H1 (cell line): ENCODE measurements around the gene RHO. TPM values are rescaled to one million over a fixed set of nuclear protein-coding genes. Genes with fewer than 3 reads are reported as not detected.

ENCODE experiments used
- CTCF ChIA-PET: fragments of 300-600 bp; sonication (Branson Sonifier 250); formaldehyde crosslinking; loops from one replicate; lab custom pipeline; 2021; ENCODE audit not compliant: partially characterized antibody; lab: Charles Lee
- POLR2A ChIA-PET: fragments of 300-600 bp; sonication (Branson Sonifier 250); formaldehyde crosslinking; loops from one replicate; lab custom pipeline; 2021; ENCODE audit warnings: inconsistent platforms; ENCODE audit not compliant: partially characterized antibody; lab: Charles Lee
- DNase-seq, 2 experiments: peaks; one replicate each; pipeline versions ENCODE4 v3.0.0 to v3.0.0-alpha.2; 2010 to 2022; ENCODE audit warnings: low spot score in 2 of 2, low read depth in 1 of 2, mixed read lengths in 1 of 2
- FAIRE-seq: peaks from 2 replicates; lab custom pipeline; 2011; peaks lifted over from hg19 to GRCh38; lab: Jason Lieb, UNC
- H2AFZ ChIP-seq: 2 replicates; pipeline ENCODE4 v1.8.1; 2012; ENCODE audit warnings: low read length, inconsistent platforms
- H2AK5ac ChIP-seq: 2 replicates; pipeline ENCODE4 v1.6.1; 2013; ENCODE audit warnings: low read depth, low read length
- H2BK120ac ChIP-seq: replicated peaks from 2 replicates; pipeline ENCODE3; 2013; ENCODE audit warnings: low read depth, low read length, inconsistent platforms
- H2BK12ac ChIP-seq: 2 replicates; pipeline ENCODE4 v1.6.1; 2013; ENCODE audit warnings: low read depth, low read length
- H2BK15ac ChIP-seq: 2 replicates; pipeline ENCODE4 v1.6.1; 2013; ENCODE audit warnings: low read length
- H2BK20ac ChIP-seq: 2 replicates; pipeline ENCODE4 v1.6.1; 2013; ENCODE audit warnings: low read length
- H2BK5ac ChIP-seq: 2 replicates; pipeline ENCODE4 v1.6.1; 2013; ENCODE audit warnings: low read depth, low read length
- H3K14ac ChIP-seq: 2 replicates; pipeline ENCODE4 v1.6.1; 2013; ENCODE audit warnings: inconsistent platforms; ENCODE audit not compliant: insufficient read length
- H3K18ac ChIP-seq: 2 replicates; pipeline ENCODE4 v1.6.1; 2013; ENCODE audit warnings: low read length; ENCODE audit errors: extremely low read depth
- H3K23ac ChIP-seq: 2 replicates; pipeline ENCODE4 v1.6.1; 2013; ENCODE audit warnings: inconsistent platforms; ENCODE audit not compliant: insufficient read length
- H3K23me2 ChIP-seq: 2 replicates; pipeline ENCODE4 v1.6.1; 2013; ENCODE audit warnings: low read depth, low read length
- H3K27ac ChIP-seq: 2 replicates; pipeline ENCODE4 v1.6.1; 2011; ENCODE audit warnings: low read depth, low read length, inconsistent platforms
- H3K27me3 ChIP-seq, 4 experiments: replicated peaks in 1 of 4; 1 replicate in 1 of 4; 2 replicates in 3 of 4; pipeline versions ENCODE4 v1.6.1 to v1.8.1; 2011 to 2013; ENCODE audit warnings: low read length in 3 of 4, mild to moderate bottlenecking in 3 of 4, inconsistent platforms in 2 of 4, mixed read lengths in 2 of 4, moderate library complexity in 1 of 4; ENCODE audit not compliant: control insufficient read depth in 3 of 4, insufficient read depth in 3 of 4; ENCODE audit errors: extremely low read depth in 1 of 4
- H3K36me3 ChIP-seq, 4 experiments: 2 replicates each; pipeline versions ENCODE4 v1.6.1 to v1.8.1; 2011 to 2013; ENCODE audit warnings: mild to moderate bottlenecking in 4 of 4, low read length in 3 of 4, moderate library complexity in 2 of 4, control low read depth in 1 of 4, inconsistent platforms in 1 of 4; ENCODE audit not compliant: insufficient read depth in 4 of 4, control insufficient read depth in 2 of 4
- H3K4ac ChIP-seq: replicated peaks from 2 replicates; pipeline ENCODE3; 2013; ENCODE audit warnings: low read length, low read depth, mixed read lengths, inconsistent platforms; ENCODE audit not compliant: insufficient read length
- H3K4me1 ChIP-seq, 4 experiments: replicated peaks in 1 of 4; 1 replicate in 1 of 4; 2 replicates in 3 of 4; pipeline versions ENCODE4 v1.6.1 to v1.8.1; 2011 to 2013; ENCODE audit warnings: low read length in 3 of 4, inconsistent platforms in 2 of 4, mixed read lengths in 1 of 4; ENCODE audit not compliant: insufficient read depth in 4 of 4, control insufficient read depth in 3 of 4
- H3K4me2 ChIP-seq, 2 experiments: 2 replicates each; pipeline versions ENCODE4 v1.6.1 to v1.8.1; 2011 to 2013; ENCODE audit warnings: low read depth in 2 of 2, low read length in 2 of 2, control low read depth in 1 of 2, inconsistent platforms in 1 of 2, mild to moderate bottlenecking in 1 of 2; ENCODE audit not compliant: insufficient read depth in 1 of 2
- H3K4me3 ChIP-seq, 4 experiments: fragments of 200-600, 300-600 bp in 1 of 4; sonication (generic), shearing (Covaris generic), sonication (Bioruptor Twin) in 1 of 4; 2 replicates each; pipeline versions ENCODE4 v1.5.1 to v1.8.1; 2011 to 2016; ENCODE audit warnings: low read length in 4 of 4, low read depth in 3 of 4, control low read depth in 2 of 4, inconsistent platforms in 2 of 4, mild to moderate bottlenecking in 2 of 4, mixed read lengths in 1 of 4, moderate library complexity in 1 of 4; ENCODE audit not compliant: insufficient read depth in 2 of 4; ENCODE audit errors: extremely low read depth in 1 of 4
- H3K56ac ChIP-seq: replicated peaks from 2 replicates; pipeline ENCODE3; 2013; ENCODE audit warnings: low read depth, mild to moderate bottlenecking, mixed read lengths, low read length, inconsistent platforms; ENCODE audit not compliant: insufficient read length
- H3K79me1 ChIP-seq: 2 replicates; pipeline ENCODE4 v1.6.1; 2013; ENCODE audit warnings: low read depth, low read length, control low read depth
- H3K79me2 ChIP-seq, 2 experiments: 2 replicates each; pipeline versions ENCODE4 v1.6.1 to v1.8.1; 2012 to 2013; ENCODE audit warnings: low read length in 2 of 2, mild to moderate bottlenecking in 2 of 2, inconsistent platforms in 1 of 2; ENCODE audit not compliant: insufficient read depth in 2 of 2, control insufficient read depth in 1 of 2
- H3K9ac ChIP-seq, 4 experiments: replicated peaks in 1 of 4; 1 replicate in 1 of 4; 2 replicates in 3 of 4; pipeline versions ENCODE4 v1.6.1 to v1.8.1; 2011 to 2013; ENCODE audit warnings: low read depth in 3 of 4, low read length in 3 of 4, control low read depth in 2 of 4, mild to moderate bottlenecking in 2 of 4, moderate library complexity in 2 of 4, inconsistent platforms in 1 of 4; ENCODE audit errors: extremely low read depth in 1 of 4
- H3K9me3 ChIP-seq, 2 experiments: 2 replicates each; pipeline versions ENCODE4 v1.6.1 to v1.8.1; 2012 to 2013; ENCODE audit warnings: mild to moderate bottlenecking in 2 of 2, moderate library complexity in 2 of 2, control low read depth in 1 of 2, inconsistent platforms in 1 of 2, low read depth in 1 of 2, low read length in 1 of 2, mixed read lengths in 1 of 2; ENCODE audit not compliant: insufficient read depth in 2 of 2
- H4K20me1 ChIP-seq, 2 experiments: replicated peaks in 1 of 2; 2 replicates each; pipeline versions ENCODE3 to v1.8.1; 2011 to 2013; ENCODE audit warnings: inconsistent platforms in 2 of 2, low read length in 2 of 2, mild to moderate bottlenecking in 1 of 2; ENCODE audit not compliant: insufficient read depth in 2 of 2, control insufficient read depth in 1 of 2
- H4K5ac ChIP-seq: 2 replicates; pipeline ENCODE4 v1.6.1; 2013; ENCODE audit warnings: low read length, low read depth, mixed read lengths, inconsistent platforms; ENCODE audit not compliant: insufficient read length
- H4K8ac ChIP-seq: 2 replicates; pipeline ENCODE4 v1.8.0; 2013; ENCODE audit warnings: mild to moderate bottlenecking, moderate library complexity, low read length, inconsistent platforms; ENCODE audit not compliant: insufficient read depth; ENCODE audit errors: extremely low read depth
- H4K91ac ChIP-seq: replicated peaks from 2 replicates; pipeline ENCODE3; 2013; ENCODE audit warnings: low read length, mixed read lengths, inconsistent platforms; ENCODE audit not compliant: insufficient read length
- CBX5 ChIP-seq: fragments of 300-800, 300-1000 bp; sonication (generic); IDR thresholded peaks from 2 replicates; pipeline ENCODE4 v1.7.1; 2016; ENCODE audit warnings: antibody characterized with exemption, low read length, low read depth
- TAF7 ChIP-seq: optimal IDR thresholded peaks from 2 replicates; pipeline ENCODE3; 2011; ENCODE audit warnings: low read depth, mild to moderate bottlenecking, inconsistent platforms, low read length, moderate library complexity, borderline replicate concordance
- ZNF274 ChIP-seq: IDR thresholded peaks from 2 replicates; pipeline ENCODE4 v1.7.0; 2012; ENCODE audit warnings: low read length, borderline replicate concordance; ENCODE audit errors: extremely low read depth
- WGBS, 2 experiments: shearing (Covaris generic) in 1 of 2; methylation state at CpG; one replicate each; pipeline versions ENCODE4 v1.1.6 to v1.1.7; 2013 to 2015; ENCODE audit warnings: low lambda C conversion rate in 2 of 2, mixed read lengths in 2 of 2, inconsistent platforms in 1 of 2, low coverage in 1 of 2, missing lambda C conversion rate in 1 of 2; ENCODE audit not compliant: insufficient replicate concordance in 2 of 2, insufficient coverage in 1 of 2, insufficient read length in 1 of 2; ENCODE audit errors: extremely low coverage in 1 of 2, missing lambda C conversion rate in 1 of 2; 5-methylcytosine and 5-hydroxymethylcytosine counted together
- polyA plus RNA-seq, 7 experiments: library from polyadenylated mRNA; depleted of rRNA in 3 of 7; stranded (reverse) in 5 of 7; unstranded in 2 of 7; fragments of >200 nt in 5 of 7; fragments of 200-250 nt in 2 of 7; gene quantifications; 1 replicate in 5 of 7; 2 replicates in 1 of 7; 4 replicates in 1 of 7; pipeline versions ENCODE4 v1.2.1 to v1.2.3, GENCODE V29; 2011 to 2013; ENCODE audit warnings: missing spikeins in 2 of 7, mixed read lengths in 2 of 7
- total RNA-seq: library from RNA; stranded (reverse); fragmentation: NEBNext Ultra II Directional; extraction: Animal tissue kit (Norgen Biotek cat#: 25700); gene quantifications from 2 replicates; pipeline ENCODE4 v1.2.1, GENCODE V29; 2021

Gene RHO
- total and polyA plus RNA-seq, 2 of the 8 experiments (the other 6 are each of a cell fraction or from before 2014, with no cell fraction given): not detected

- Histone ChIP-seq H3K4me3 (no peak overlapping the region), H3K79me2 (no peaks in the 10 kb centered on the region), H3K56ac (no peak overlapping the region), H4K20me1 (no peaks in the 10 kb centered on the region), H3K27ac (no peak overlapping the region), H3K4me2 (peak overlapping the region; percentile 16 to 25; a peak in 2 of 4 replicates), H2BK15ac (peak overlapping the region; percentile 36; the same call in 1 of the 2 replicates), H4K5ac (peak overlapping the region; percentile 81), H2BK5ac (peak overlapping the region; percentile 89), H2AFZ (peak overlapping the region; percentile 14; the same call in 1 of the 2 replicates), H3K36me3 (no peaks in the 10 kb centered on the region), H3K4ac (peak overlapping the region; percentile 83), H3K9me3 (no peaks in the 10 kb centered on the region), H3K14ac (no peak overlapping the region), H3K27me3 (no peaks in the 10 kb centered on the region), H2BK12ac (peak overlapping the region; percentile 84), H3K18ac (peak overlapping the region; percentile 55), H2BK20ac (peak overlapping the region; percentile 91; the same call in 1 of the 2 replicates), H3K9ac (no peak overlapping the region), H2AK5ac (peak overlapping the region; percentile 54; the same call in 1 of the 2 replicates), H4K91ac (peak overlapping the region; percentile 98), H3K4me1 (peaks cover 3 to 21% (median 9%) of the 10 kb centered on the region in 4 experiments), H3K23me2 (peaks cover 2% of the 10 kb centered on the region; the same call in 1 of the 2 replicates), H2BK120ac (peak overlapping the region; percentile 88), H3K79me1 (no peaks in the 10 kb centered on the region), H4K8ac (no peak overlapping the region; the same call in 1 of the 2 replicates), H3K23ac (no peak overlapping the region)
- no peak for TF ChIP-seq CBX5
- TF ChIP-seq TAF7: no peak
- TF ChIP-seq ZNF274: no peak
- no peak for DNase-seq
- POLR2A ChIA-PET: interaction anchor here (0.6 to 0.9 kb wide), 4 partner anchors 10 to 88 kb away, joined by 3 to 4 read pairs (median 3); partner anchors contain the start of gene H1-8
- no peak for FAIRE-seq
- 86% methylated on average over 13 of the region's 13 CpGs; no CpG with 5 or more reads in 1 of the 2 experiments for whole genome bisulfite sequencing, 2 experiments
- CTCF ChIA-PET: interaction anchor here (0.8 to 2.1 kb wide), 4 partner anchors 19 to 48 kb away, joined by 3 to 5 read pairs (median 5); no protein-coding TSS in a partner anchor
Observed at GRCh38 chr3:129530821-129531220, 2.4 kb downstream of the RHO start.
